ENCODE measurements around the gene MYH15.

The MYH15 gene

GRCh38 chr3:108510496-108510895 is at the start of gene MYH15:
Gene MYH15 (minus strand): TSS chr3:108510596. CDS start chr3:108510530, 66 bp downstream.
- DNase-seq (ENCODE audit: insufficient read length, low spot score) = no peak
- TF ChIP-seq POLR2A (IDR thresholded peaks at IDR 0.05; ENCODE audit: low read depth, low read length) = no peak
- no peak for FAIRE-seq

DNA sequence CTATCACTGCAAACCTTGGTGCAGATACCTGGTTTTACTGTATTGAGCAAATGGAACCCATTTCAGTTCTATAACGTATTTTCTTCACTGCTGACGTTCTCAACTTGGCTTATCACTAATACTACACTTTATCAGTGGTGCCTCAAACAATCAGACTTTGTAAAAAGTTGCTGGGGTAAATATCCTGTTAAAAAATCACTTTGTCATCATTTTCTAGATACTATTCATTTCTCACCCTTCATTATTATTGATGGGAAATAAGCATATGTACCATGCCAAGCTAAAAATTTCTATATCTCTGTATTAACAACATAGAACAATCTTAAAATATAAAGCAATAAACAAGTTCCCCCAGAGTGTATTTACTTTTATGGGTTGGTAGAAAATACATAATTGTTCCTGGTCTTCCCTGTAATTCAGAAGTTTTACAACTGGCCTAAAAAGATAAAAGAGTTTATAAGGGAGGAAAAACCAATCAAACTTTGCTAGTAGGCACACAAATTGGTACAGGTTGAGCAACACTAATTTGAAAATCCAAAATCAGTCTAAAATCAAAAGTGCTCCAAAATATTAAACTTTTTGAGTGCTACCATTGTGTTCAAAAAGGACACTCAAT is 45.7 kb upstream of the MYH15 start:
- no peak for TF ChIP-seq POLR2A (IDR thresholded peaks at IDR 0.05; ENCODE audit: low read depth, low read length)
- DNase-seq (ENCODE audit: insufficient read length, low spot score) (no peak), FAIRE-seq (no peak)

- DNase-seq (ENCODE audit: insufficient read length, low spot score) (no peak), FAIRE-seq (no peak)
- no peak for TF ChIP-seq POLR2A (IDR thresholded peaks at IDR 0.05; ENCODE audit: low read depth, low read length)
Measured at GRCh38 chr3:108554913-108555571, 44.6 kb upstream of the MYH15 start.

DNA sequence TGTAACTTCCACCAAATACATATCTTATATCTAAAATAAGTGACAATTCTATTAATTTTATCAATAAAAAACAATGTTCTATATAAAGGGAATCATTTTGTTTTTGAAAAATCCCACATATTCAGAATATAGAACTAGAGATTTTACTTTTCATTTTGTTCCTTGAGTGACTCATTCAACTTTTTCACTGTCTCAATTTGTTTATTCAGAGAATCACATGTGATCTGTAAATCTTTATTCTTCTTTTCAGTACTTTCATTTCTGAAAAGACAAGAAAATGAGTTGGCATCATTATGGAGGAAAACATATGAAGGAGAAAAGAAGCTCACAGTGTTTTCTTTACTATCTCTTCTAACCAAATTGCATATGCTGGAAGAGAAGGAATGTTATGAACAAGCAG is 43.8 kb upstream of the MYH15 start:
- DNase-seq (ENCODE audit: insufficient read length, low spot score) (no peak), FAIRE-seq (no peak)

GRCh38 chr3:108552267-108553159 is 42.1 kb upstream of the MYH15 start:
- DNase-seq (ENCODE audit: insufficient read length, low spot score) (no peak), FAIRE-seq (peak; percentile 69)
- no peak for TF ChIP-seq POLR2A (IDR thresholded peaks at IDR 0.05; ENCODE audit: low read depth, low read length)

More for the DNA sequence above, 43.8 kb upstream of the MYH15 start:
- TF ChIP-seq POLR2A (IDR thresholded peaks at IDR 0.05; ENCODE audit: low read depth, low read length) = no peak

DNA sequence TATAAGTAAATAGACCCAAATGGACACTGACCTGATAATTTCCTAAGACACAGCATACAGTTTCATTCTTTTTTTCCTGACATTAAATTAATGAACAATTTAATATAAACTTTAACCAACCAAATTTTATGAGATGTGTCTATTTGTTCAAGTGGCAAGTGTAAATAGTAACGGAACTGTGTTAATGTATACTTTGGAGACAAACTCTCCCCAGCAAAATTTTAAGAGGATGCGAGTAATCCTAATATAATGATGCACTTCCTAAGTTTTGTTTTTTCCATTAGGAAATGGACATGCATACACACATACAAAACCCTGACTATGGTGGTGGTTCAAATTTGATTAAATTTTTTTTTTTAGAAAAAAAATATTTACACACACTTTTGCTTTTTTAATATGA is 38.5 kb upstream of the MYH15 start:
- no peak for TF ChIP-seq POLR2A (IDR thresholded peaks at IDR 0.05; ENCODE audit: low read depth, low read length)
- no peak for FAIRE-seq
- no peak for DNase-seq (ENCODE audit: insufficient read length, low spot score)

DNA sequence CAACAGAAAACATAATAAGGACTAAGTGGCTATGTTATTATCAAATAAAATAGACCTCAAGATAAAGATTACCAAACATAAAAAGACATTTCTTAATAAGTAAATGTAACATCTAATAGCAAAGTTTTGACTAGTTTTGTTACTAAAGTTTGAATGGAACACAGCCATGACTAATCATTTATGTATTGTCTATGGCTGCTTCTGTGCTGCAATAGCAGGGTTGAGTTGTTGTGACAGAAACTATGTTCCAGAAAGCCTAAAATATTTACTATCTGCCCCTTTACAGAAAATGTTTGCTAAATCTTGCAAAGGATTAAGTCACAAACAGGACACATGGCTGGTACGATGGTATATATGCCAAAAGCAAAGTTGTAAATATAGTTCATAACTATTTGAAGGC is 37.9 kb upstream of the MYH15 start:
- no peak for FAIRE-seq
- no peak for TF ChIP-seq POLR2A (IDR thresholded peaks at IDR 0.05; ENCODE audit: low read depth, low read length)
- DNase-seq (ENCODE audit: insufficient read length, low spot score) = no peak

DNA sequence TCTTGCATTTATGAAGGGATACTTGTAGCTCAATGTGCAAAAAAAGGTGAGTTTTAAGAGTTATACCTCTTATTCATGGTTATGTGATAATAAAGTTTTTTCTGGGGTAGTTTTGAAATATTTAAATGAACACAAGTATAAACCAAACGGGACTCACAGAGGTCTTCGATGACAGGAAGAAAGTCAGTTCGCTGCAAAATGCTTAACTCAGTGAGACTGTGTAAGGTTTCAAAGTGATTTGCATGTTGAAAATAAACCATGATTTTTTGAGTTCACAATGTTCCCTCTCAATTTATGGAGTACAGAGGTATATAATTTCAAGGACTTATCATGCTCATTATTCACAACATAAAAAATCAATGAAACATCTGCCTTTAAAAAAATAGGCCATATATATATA is 36.3 kb upstream of the MYH15 start:
- TF ChIP-seq POLR2A (IDR thresholded peaks at IDR 0.05; ENCODE audit: low read depth, low read length) = no peak
- DNase-seq (ENCODE audit: insufficient read length, low spot score) (no peak), FAIRE-seq (no peak)

DNA sequence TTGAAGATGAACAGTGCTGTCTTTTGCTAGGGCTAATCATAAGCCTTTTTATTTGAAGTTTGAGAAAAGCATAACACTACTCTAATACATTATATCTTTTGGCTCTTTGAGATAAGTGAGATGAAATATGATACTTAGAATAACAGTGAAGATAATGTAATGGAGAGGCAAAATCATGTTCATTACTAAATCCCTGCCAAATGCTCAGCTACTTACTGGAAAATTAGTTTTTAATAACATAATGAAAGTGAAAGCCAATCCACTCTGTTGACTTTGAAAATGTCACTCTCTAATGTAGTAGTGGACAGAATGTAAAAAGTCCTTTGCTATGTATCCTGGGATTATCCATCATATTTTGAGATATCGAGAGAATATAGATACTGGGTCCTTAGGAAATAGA is 35.9 kb upstream of the MYH15 start:
- no peak for TF ChIP-seq POLR2A (IDR thresholded peaks at IDR 0.05; ENCODE audit: low read depth, low read length)
- DNase-seq (ENCODE audit: insufficient read length, low spot score) (no peak), FAIRE-seq (no peak)

DNA sequence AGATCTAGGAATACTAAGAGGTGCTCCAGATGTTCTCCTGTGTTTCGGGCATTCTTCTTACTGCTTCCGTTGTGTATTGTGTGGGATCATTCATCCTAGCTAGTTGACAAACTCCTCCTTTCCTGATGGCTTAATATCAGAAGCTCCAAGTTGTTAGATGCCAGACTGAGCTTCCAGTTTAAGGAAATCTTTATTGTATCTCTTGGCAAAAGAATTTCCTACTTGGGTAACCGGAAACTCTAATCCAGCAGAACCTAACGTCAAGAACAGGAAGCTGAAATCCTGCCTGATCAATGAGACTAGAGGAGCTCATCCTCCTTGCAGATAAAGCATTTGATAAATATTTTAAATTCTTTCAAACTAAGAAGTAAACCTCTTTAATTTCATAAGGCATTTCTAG is 27.7 kb upstream of the MYH15 start:
- no peak for TF ChIP-seq POLR2A (IDR thresholded peaks at IDR 0.05; ENCODE audit: low read depth, low read length)
- FAIRE-seq (no peak), DNase-seq (ENCODE audit: insufficient read length, low spot score) (no peak)

- DNase-seq (ENCODE audit: insufficient read length, low spot score) (no peak), FAIRE-seq (no peak)
Measured at GRCh38 chr3:108528459-108529252, 18.3 kb upstream of the MYH15 start.

GRCh38 chr3:108527817-108528216 is 17.4 kb upstream of the MYH15 start:
- no peak for TF ChIP-seq POLR2A (IDR thresholded peaks at IDR 0.05; ENCODE audit: low read depth, low read length)
- FAIRE-seq (no peak), DNase-seq (ENCODE audit: insufficient read length, low spot score) (no peak)

More at GRCh38 chr3:108528459-108529252, 18.3 kb upstream of the MYH15 start:
- TF ChIP-seq POLR2A (IDR thresholded peaks at IDR 0.05; ENCODE audit: low read depth, low read length) = no peak

- no peak for TF ChIP-seq POLR2A (IDR thresholded peaks at IDR 0.05; ENCODE audit: low read depth, low read length)
- no peak for FAIRE-seq
- no peak for DNase-seq (ENCODE audit: insufficient read length, low spot score)
Measured at GRCh38 chr3:108527109-108527508, 16.7 kb upstream of the MYH15 start.

DNA sequence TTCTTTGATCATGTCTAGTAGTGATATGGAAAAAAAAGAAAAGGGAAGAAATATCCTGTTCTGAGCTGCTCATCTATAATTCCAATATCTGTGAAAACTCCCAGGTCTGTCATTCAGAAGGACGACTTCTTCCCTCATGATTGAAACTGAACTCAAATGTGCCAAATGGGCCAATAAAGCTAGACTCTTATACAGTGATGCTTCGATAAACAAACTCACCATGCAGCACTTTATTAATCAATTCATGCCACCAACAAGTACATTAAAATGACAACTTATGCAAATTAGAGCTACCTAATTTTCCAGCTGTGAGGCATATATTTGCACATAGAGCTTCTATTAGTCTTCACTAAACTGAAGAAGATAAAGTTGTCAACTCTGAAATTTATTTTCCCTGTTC is 15.6 kb upstream of the MYH15 start:
- no peak for DNase-seq (ENCODE audit: insufficient read length, low spot score)

More for the DNA sequence above, 15.6 kb upstream of the MYH15 start:
- no peak for TF ChIP-seq POLR2A (IDR thresholded peaks at IDR 0.05; ENCODE audit: low read depth, low read length)
- no peak for FAIRE-seq

Data from H54 (cell line).